ENCODE data around the gene NPFFR1. TPM values are rescaled to one million over a fixed set of nuclear protein-coding genes. Genes with fewer than 3 reads are reported as not detected.

NPFFR1 gene
- total and polyA plus RNA-seq, 2 donors, result 0.05 to 0.21 TPM

GRCh38 chr10:70317943-70318318 is 34.1 kb upstream of the NPFFR1 start:
- Histone ChIP-seq H3K36me3 (ENCODE audit: control insufficient read depth in 2 of 2, insufficient read depth in 2 of 2, low read length in 1 of 2) (peaks cover 0 to 2% of the 10 kb centered on the region in 2 donors), H3K9me3 (ENCODE audit: control insufficient read depth in 2 of 2, insufficient read depth in 1 of 2, low read length in 1 of 2) (no peaks in the 10 kb centered on the region), H3K4me3 (ENCODE audit: low read length in 2 of 2) (no peak overlapping the region), H3K27ac (ENCODE audit: low read depth in 1 of 2, low read length in 1 of 2) (no peak overlapping the region), H3K4me1 (ENCODE audit: control insufficient read depth in 2 of 2, insufficient read depth in 2 of 2, low read length in 2 of 2) (peaks cover 0 to under 1% of the 10 kb centered on the region in 2 donors), H3K27me3 (ENCODE audit: control insufficient read depth in 2 of 2, insufficient read depth in 1 of 2, low read length in 1 of 2) (no peaks in the 10 kb centered on the region)
- 99% methylated on average over 5 of the region's 5 CpGs for WGBS
- no peak for DNase-seq (ENCODE audit: low read depth in 6 of 9, low spot score in 9 of 9)

GRCh38 chr10:70317272-70317942 is 33.6 kb upstream of the NPFFR1 start:
- H3K27ac ChIP-seq (ENCODE audit: low read depth in 1 of 2, low read length in 1 of 2), result no peak overlapping the region
- WGBS, result 94% methylated on average over 5 of the region's 5 CpGs
- no peaks in the 10 kb centered on the region for H3K27me3 ChIP-seq (ENCODE audit: control insufficient read depth in 2 of 2, insufficient read depth in 1 of 2, low read length in 1 of 2)

GRCh38 chr10:70315815-70316214 is 32.0 kb upstream of the NPFFR1 start:
- no peak for DNase-seq (ENCODE audit: low read depth in 6 of 9, low spot score in 9 of 9)
- no peak overlapping the region for H3K4me3 ChIP-seq (ENCODE audit: low read length in 2 of 2)
- WGBS, result 98% methylated on average over 5 of the region's 5 CpGs

More at GRCh38 chr10:70317272-70317942, 33.6 kb upstream of the NPFFR1 start:
- H3K9me3 ChIP-seq (ENCODE audit: control insufficient read depth in 2 of 2, insufficient read depth in 1 of 2, low read length in 1 of 2), result no peaks in the 10 kb centered on the region
- H3K36me3 ChIP-seq (ENCODE audit: control insufficient read depth in 2 of 2, insufficient read depth in 2 of 2, low read length in 1 of 2), result peaks cover 0 to 2% of the 10 kb centered on the region in 2 donors
- DNase-seq (ENCODE audit: low read depth in 6 of 9, low spot score in 9 of 9), result no peak
- no peaks in the 10 kb centered on the region for H3K4me1 ChIP-seq (ENCODE audit: control insufficient read depth in 2 of 2, insufficient read depth in 2 of 2, low read length in 2 of 2)
- no peak overlapping the region for H3K4me3 ChIP-seq (ENCODE audit: low read length in 2 of 2)

GRCh38 chr10:70315276-70315675 is 31.5 kb upstream of the NPFFR1 start:
- Histone ChIP-seq H3K27ac (ENCODE audit: low read depth in 1 of 2, low read length in 1 of 2) (no peak overlapping the region), H3K27me3 (ENCODE audit: control insufficient read depth in 2 of 2, insufficient read depth in 1 of 2, low read length in 1 of 2) (no peaks in the 10 kb centered on the region), H3K9me3 (ENCODE audit: control insufficient read depth in 2 of 2, insufficient read depth in 1 of 2, low read length in 1 of 2) (no peaks in the 10 kb centered on the region), H3K4me1 (ENCODE audit: control insufficient read depth in 2 of 2, insufficient read depth in 2 of 2, low read length in 2 of 2) (no peaks in the 10 kb centered on the region), H3K36me3 (ENCODE audit: control insufficient read depth in 2 of 2, insufficient read depth in 2 of 2, low read length in 1 of 2) (no peaks in the 10 kb centered on the region), H3K4me3 (ENCODE audit: low read length in 2 of 2) (no peak overlapping the region)
- 96% methylated on average over 2 of the region's 2 CpGs for WGBS
- DNase-seq (ENCODE audit: low read depth in 6 of 9, low spot score in 9 of 9), result no peak

More at GRCh38 chr10:70315815-70316214, 32.0 kb upstream of the NPFFR1 start:
- Histone ChIP-seq H3K4me1 (ENCODE audit: control insufficient read depth in 2 of 2, insufficient read depth in 2 of 2, low read length in 2 of 2) (no peaks in the 10 kb centered on the region), H3K36me3 (ENCODE audit: control insufficient read depth in 2 of 2, insufficient read depth in 2 of 2, low read length in 1 of 2) (no peaks in the 10 kb centered on the region), H3K27ac (ENCODE audit: low read depth in 1 of 2, low read length in 1 of 2) (no peak overlapping the region), H3K27me3 (ENCODE audit: control insufficient read depth in 2 of 2, insufficient read depth in 1 of 2, low read length in 1 of 2) (no peaks in the 10 kb centered on the region), H3K9me3 (ENCODE audit: control insufficient read depth in 2 of 2, insufficient read depth in 1 of 2, low read length in 1 of 2) (no peaks in the 10 kb centered on the region)

GRCh38 chr10:70312972-70313371 is 29.2 kb upstream of the NPFFR1 start:
- no peaks in the 10 kb centered on the region for H3K9me3 ChIP-seq (ENCODE audit: control insufficient read depth in 2 of 2, insufficient read depth in 1 of 2, low read length in 1 of 2)
- H3K27ac ChIP-seq (ENCODE audit: low read depth in 1 of 2, low read length in 1 of 2), result no peak overlapping the region
- no peak overlapping the region for H3K4me3 ChIP-seq (ENCODE audit: low read length in 2 of 2)
- WGBS, result 96% methylated on average over 4 of the region's 4 CpGs
- H3K4me1 ChIP-seq (ENCODE audit: control insufficient read depth in 2 of 2, insufficient read depth in 2 of 2, low read length in 2 of 2), result no peaks in the 10 kb centered on the region
- no peak for DNase-seq (ENCODE audit: low read depth in 6 of 9, low spot score in 9 of 9)
- H3K27me3 ChIP-seq (ENCODE audit: control insufficient read depth in 2 of 2, insufficient read depth in 1 of 2, low read length in 1 of 2), result no peaks in the 10 kb centered on the region
- H3K36me3 ChIP-seq (ENCODE audit: control insufficient read depth in 2 of 2, insufficient read depth in 2 of 2, low read length in 1 of 2), result no peaks in the 10 kb centered on the region

GRCh38 chr10:70312249-70312648 is 28.4 kb upstream of the NPFFR1 start:
- DNase-seq (ENCODE audit: low read depth in 6 of 9, low spot score in 9 of 9), result no peak
- 98% methylated on average over 5 of the region's 5 CpGs for WGBS
- Histone ChIP-seq H3K9me3 (ENCODE audit: control insufficient read depth in 2 of 2, insufficient read depth in 1 of 2, low read length in 1 of 2) (no peaks in the 10 kb centered on the region), H3K27ac (ENCODE audit: low read depth in 1 of 2, low read length in 1 of 2) (no peak overlapping the region), H3K27me3 (ENCODE audit: control insufficient read depth in 2 of 2, insufficient read depth in 1 of 2, low read length in 1 of 2) (no peaks in the 10 kb centered on the region), H3K4me3 (ENCODE audit: low read length in 2 of 2) (no peak overlapping the region), H3K36me3 (ENCODE audit: control insufficient read depth in 2 of 2, insufficient read depth in 2 of 2, low read length in 1 of 2) (no peaks in the 10 kb centered on the region), H3K4me1 (ENCODE audit: control insufficient read depth in 2 of 2, insufficient read depth in 2 of 2, low read length in 2 of 2) (no peaks in the 10 kb centered on the region)

- DNase-seq (ENCODE audit: low read depth in 6 of 9, low spot score in 9 of 9), result no peak
- WGBS, result 97% methylated on average over 3 of the region's 3 CpGs
- Histone ChIP-seq H3K9me3 (ENCODE audit: control insufficient read depth in 2 of 2, insufficient read depth in 1 of 2, low read length in 1 of 2) (no peaks in the 10 kb centered on the region), H3K27ac (ENCODE audit: low read depth in 1 of 2, low read length in 1 of 2) (no peak overlapping the region), H3K27me3 (ENCODE audit: control insufficient read depth in 2 of 2, insufficient read depth in 1 of 2, low read length in 1 of 2) (no peaks in the 10 kb centered on the region), H3K4me3 (ENCODE audit: low read length in 2 of 2) (no peak overlapping the region), H3K4me1 (ENCODE audit: control insufficient read depth in 2 of 2, insufficient read depth in 2 of 2, low read length in 2 of 2) (no peaks in the 10 kb centered on the region), H3K36me3 (ENCODE audit: control insufficient read depth in 2 of 2, insufficient read depth in 2 of 2, low read length in 1 of 2) (no peaks in the 10 kb centered on the region)
Measured at GRCh38 chr10:70311698-70312097, 27.9 kb upstream of the NPFFR1 start.

- DNase-seq (ENCODE audit: low read depth in 6 of 9, low spot score in 9 of 9), result no peak
- 100% methylated on average over 7 of the region's 7 CpGs for WGBS
Measured at GRCh38 chr10:70309661-70310060, 25.9 kb upstream of the NPFFR1 start.

GRCh38 chr10:70308121-70309060 is 24.6 kb upstream of the NPFFR1 start:
- Histone ChIP-seq H3K9me3 (ENCODE audit: control insufficient read depth in 2 of 2, insufficient read depth in 1 of 2, low read length in 1 of 2) (no peaks in the 10 kb centered on the region), H3K4me1 (ENCODE audit: control insufficient read depth in 2 of 2, insufficient read depth in 2 of 2, low read length in 2 of 2) (no peaks in the 10 kb centered on the region), H3K36me3 (ENCODE audit: control insufficient read depth in 2 of 2, insufficient read depth in 2 of 2, low read length in 1 of 2) (no peaks in the 10 kb centered on the region), H3K27me3 (ENCODE audit: control insufficient read depth in 2 of 2, insufficient read depth in 1 of 2, low read length in 1 of 2) (no peaks in the 10 kb centered on the region), H3K27ac (ENCODE audit: low read depth in 1 of 2, low read length in 1 of 2) (no peak overlapping the region), H3K4me3 (ENCODE audit: low read length in 2 of 2) (no peak overlapping the region)
- no peak for DNase-seq (ENCODE audit: low read depth in 6 of 9, low spot score in 9 of 9)
- 97% methylated on average over 19 of the region's 19 CpGs for WGBS

More at GRCh38 chr10:70309661-70310060, 25.9 kb upstream of the NPFFR1 start:
- no peaks in the 10 kb centered on the region for H3K4me1 ChIP-seq (ENCODE audit: control insufficient read depth in 2 of 2, insufficient read depth in 2 of 2, low read length in 2 of 2)
- H3K27ac ChIP-seq (ENCODE audit: low read depth in 1 of 2, low read length in 1 of 2), result no peak overlapping the region
- H3K9me3 ChIP-seq (ENCODE audit: control insufficient read depth in 2 of 2, insufficient read depth in 1 of 2, low read length in 1 of 2), result no peaks in the 10 kb centered on the region
- no peak overlapping the region for H3K4me3 ChIP-seq (ENCODE audit: low read length in 2 of 2)
- H3K27me3 ChIP-seq (ENCODE audit: control insufficient read depth in 2 of 2, insufficient read depth in 1 of 2, low read length in 1 of 2), result no peaks in the 10 kb centered on the region
- H3K36me3 ChIP-seq (ENCODE audit: control insufficient read depth in 2 of 2, insufficient read depth in 2 of 2, low read length in 1 of 2), result no peaks in the 10 kb centered on the region

All from thymus (tissue), 11 donors.